Natural killer cell (primary cell): ENCODE measurements around the gene CHID1. TPM values are rescaled to one million over a fixed set of nuclear protein-coding genes. Genes with fewer than 3 reads are reported as not detected.

Source experiments
- ATAC-seq, 3 donors: fragments of 150-1000 bp in 2 of 3; fragments of 200-7000 bp in 1 of 3; cut with Tn5 transposase; 1 replicate in 1 of 3; 2 replicates in 2 of 3; pipeline ENCODE4 v1.10.0; 2021; ENCODE audit warnings: mild to moderate bottlenecking in 2 of 3, moderate library complexity in 2 of 3
- DNase-seq, 2 donors: peaks; one replicate each; pipeline versions ENCODE4 v3.0.0 to v3.0.0-alpha.2; 2013 to 2021; ENCODE audit warnings: mixed read lengths in 1 of 2
- H3K27ac ChIP-seq: one replicate; pipeline ENCODE4 v1.5.1; 2013; ENCODE audit warnings: mild to moderate bottlenecking, low read length
- H3K27me3 ChIP-seq: one replicate; pipeline ENCODE4 v1.6.1; 2013; ENCODE audit warnings: low read length; ENCODE audit not compliant: control insufficient read depth, insufficient read depth
- H3K36me3 ChIP-seq: one replicate; pipeline ENCODE4 v1.6.1; 2013; ENCODE audit warnings: low read length; ENCODE audit not compliant: control insufficient read depth, insufficient read depth
- H3K4me1 ChIP-seq: one replicate; pipeline ENCODE4 v1.6.1; 2013; ENCODE audit warnings: low read length; ENCODE audit not compliant: control insufficient read depth, insufficient read depth
- H3K4me3 ChIP-seq: one replicate; pipeline ENCODE4 v1.5.1; 2013; ENCODE audit warnings: low read length
- H3K9me3 ChIP-seq: one replicate; pipeline ENCODE4 v1.6.1; 2013; ENCODE audit warnings: low read length; ENCODE audit not compliant: control insufficient read depth, insufficient read depth
- H3K27ac Mint-ChIP-seq, 2 donors: one replicate each; pipeline ENCODE4 v1.8.0; 2022; ENCODE audit warnings: mild to moderate bottlenecking in 2 of 2, mixed read lengths in 2 of 2, moderate library complexity in 1 of 2
- H3K27me3 Mint-ChIP-seq, 2 donors: one replicate each; pipeline ENCODE4 v1.8.0; 2022; ENCODE audit warnings: low read depth in 2 of 2, mixed read lengths in 2 of 2
- H3K36me3 Mint-ChIP-seq: one replicate; pipeline ENCODE4 v1.8.0; 2022; ENCODE audit warnings: mixed read lengths
- H3K4me1 Mint-ChIP-seq, 2 donors: one replicate each; pipeline ENCODE4 v1.8.0; 2022; ENCODE audit warnings: mixed read lengths in 2 of 2
- H3K4me3 Mint-ChIP-seq: one replicate; pipeline ENCODE4 v1.8.0; 2022; ENCODE audit warnings: mild to moderate bottlenecking, moderate library complexity, mixed read lengths
- H3K9me3 Mint-ChIP-seq, 2 donors: one replicate each; pipeline ENCODE4 v1.8.0; 2022; ENCODE audit warnings: mixed read lengths in 2 of 2
- CTCF ChIP-seq: fragments of 200-600 bp; IDR thresholded peaks from one replicate; pipeline ENCODE4 v1.8.0; 2022; ENCODE audit warnings: antibody characterized with exemption
- WGBS: methylation state at CpG from one replicate; pipeline ENCODE4 v1.1.7; 2013; ENCODE audit warnings: missing lambda C conversion rate; ENCODE audit not compliant: insufficient coverage; 5-methylcytosine and 5-hydroxymethylcytosine counted together
- intact Hi-C: fragments of 100-400 bp; cut with micrococcal nuclease; formaldehyde crosslinking; loops from one replicate; pipeline ENCODE4 v1.14.2; 2022
- total RNA-seq, 4 donors: library from RNA; stranded (reverse); fragments of 120-200 nt in 1 of 4; gene quantifications; one replicate each; pipeline versions ENCODE4 v1.2.3 to v1.2.4, GENCODE V29; 2013 to 2022

CHID1 gene
- total RNA-seq, 3 donors from 2014 or later (not counting 1 experiment from before 2014, with no cell fraction given), result 32.6 to 40.3 (median 33.2) TPM

- WGBS, result 96% methylated on average over 11 of the region's 11 CpGs
- H3K36me3 Mint-ChIP-seq, result no peaks in the 10 kb centered on the region
- Histone ChIP-seq H3K4me1 (no peaks in the 10 kb centered on the region), H3K36me3 (peaks cover 7% of the 10 kb centered on the region), H3K27ac (no peak overlapping the region), H3K4me3 (no peak overlapping the region), H3K27me3 (no peaks in the 10 kb centered on the region), H3K9me3 (no peaks in the 10 kb centered on the region)
- H3K27ac Mint-ChIP-seq, result no peak overlapping the region
- intact Hi-C loops, result no loop called here
- H3K27me3 Mint-ChIP-seq, result no peaks in the 10 kb centered on the region
- ATAC-seq (no peak), DNase-seq (no peak)
- no peaks in the 10 kb centered on the region for H3K9me3 Mint-ChIP-seq
- TF ChIP-seq CTCF, result no peak
- H3K4me3 Mint-ChIP-seq, result no peak overlapping the region
- no peaks in the 10 kb centered on the region for H3K4me1 Mint-ChIP-seq
Observed at GRCh38 chr11:877565-877964, 33.0 kb downstream of the CHID1 start.

GRCh38 chr11:876545-876944 is 34.1 kb downstream of the CHID1 start:
- H3K36me3 Mint-ChIP-seq, result no peaks in the 10 kb centered on the region
- no peaks in the 10 kb centered on the region for H3K9me3 Mint-ChIP-seq
- no peak overlapping the region for H3K27ac Mint-ChIP-seq
- no peaks in the 10 kb centered on the region for H3K4me1 ChIP-seq
- H3K4me1 Mint-ChIP-seq, result no peaks in the 10 kb centered on the region
- no peak overlapping the region for H3K4me3 ChIP-seq
- TF ChIP-seq CTCF, result no peak
- no peak overlapping the region for H3K27ac ChIP-seq
- no peak overlapping the region for H3K4me3 Mint-ChIP-seq
- intact Hi-C loops, result no loop called here
- no peak for DNase-seq
- H3K27me3 Mint-ChIP-seq, result no peaks in the 10 kb centered on the region
- no peaks in the 10 kb centered on the region for H3K27me3 ChIP-seq
- H3K9me3 ChIP-seq, result no peaks in the 10 kb centered on the region
- 96% methylated on average over 12 of the region's 12 CpGs for WGBS
- no peak for ATAC-seq
- H3K36me3 ChIP-seq, result peaks cover 7% of the 10 kb centered on the region

- H3K9me3 ChIP-seq, result no peaks in the 10 kb centered on the region
- ATAC-seq, result no peak
- no peak overlapping the region for H3K27ac ChIP-seq
- no peak for DNase-seq
- Mint-ChIP-seq H3K9me3 (no peaks in the 10 kb centered on the region), H3K27ac (no peak overlapping the region), H3K36me3 (no peaks in the 10 kb centered on the region), H3K27me3 (no peaks in the 10 kb centered on the region), H3K4me3 (no peak overlapping the region), H3K4me1 (no peaks in the 10 kb centered on the region)
- no peak overlapping the region for H3K4me3 ChIP-seq
- no peak for TF ChIP-seq CTCF
- no peaks in the 10 kb centered on the region for H3K27me3 ChIP-seq
- no peaks in the 10 kb centered on the region for H3K4me1 ChIP-seq
- intact Hi-C loops, result no loop called here
- WGBS, result 93% methylated on average over 21 of the region's 21 CpGs
- H3K36me3 ChIP-seq, result peaks cover 7% of the 10 kb centered on the region
Observed at GRCh38 chr11:875769-876301, 34.8 kb downstream of the CHID1 start.

GRCh38 chr11:875203-875602 is 35.4 kb downstream of the CHID1 start:
- H3K9me3 Mint-ChIP-seq, result no peaks in the 10 kb centered on the region
- Histone ChIP-seq H3K9me3 (no peaks in the 10 kb centered on the region), H3K27me3 (no peaks in the 10 kb centered on the region), H3K27ac (no peak overlapping the region), H3K4me3 (no peak overlapping the region), H3K4me1 (no peaks in the 10 kb centered on the region), H3K36me3 (peaks cover 7% of the 10 kb centered on the region)
- TF ChIP-seq CTCF, result no peak
- no peaks in the 10 kb centered on the region for H3K4me1 Mint-ChIP-seq
- H3K27ac Mint-ChIP-seq, result no peak overlapping the region
- WGBS, result 96% methylated on average over 16 of the region's 16 CpGs
- no peak for DNase-seq
- no peaks in the 10 kb centered on the region for H3K36me3 Mint-ChIP-seq
- H3K27me3 Mint-ChIP-seq, result no peaks in the 10 kb centered on the region
- intact Hi-C loops, result no loop called here
- ATAC-seq, result no peak
- H3K4me3 Mint-ChIP-seq, result no peak overlapping the region
